Heart left ventricle (tissue), 13 donors: ENCODE results near the gene NLRP5.

Experiments
- CTCF ChIP-seq, 12 donors: fragments of 200-600 bp; sonication (generic) in 4 of 12; IDR thresholded peaks; one replicate each; pipeline versions ENCODE4 v1.5.0 to v1.8.0; 2018 to 2022; ENCODE audit warnings: antibody characterized with exemption in 12 of 12, mild to moderate bottlenecking in 5 of 12
- POLR2A ChIP-seq, 2 donors: fragments of 450-650 bp; IDR thresholded peaks; one replicate each; pipeline ENCODE4 v1.6.1; 2017; ENCODE audit warnings: antibody characterized with exemption in 2 of 2, mild to moderate bottlenecking in 2 of 2, moderate library complexity in 2 of 2
- donor health status: ischemic (EF 13 %, LVEDD 7.1; RV severe dilation, severe dysfunction).
- donor health status: DM: no; HTN: yes; CAD: no.
- donor health status: DM: no; HTN: no; CAD: no.
- donor health status: ischemic (EF 25% LVEDD 6.9; RV normal size, moderate dysfunction).
- donor health status: ischemic (EF 25% LVEDD 5.7; RV mildly dilated, moderate dysfunction).
- donor health status: ischemic (EF 35%, LVEDD 5.7; RV mildly dilated, moderate dysfunction).
- donor health status: nonischemic (EF 11% LVEDD 7.7; RV severe dilation, severe dysfunction).
- donor health status: DM: yes; HTN: yes; CAD: no.
- donor health status: PGD.
- donor health status: ischemic (EF 29% LVEDD 5.4; RV normal size, mild dysfunction).
- donor health status: nonischemic (EF 23%, LVEDD 6.1; RV moderate dilation, normal function).

- TF ChIP-seq CTCF (IDR thresholded peaks at IDR 0.05), result no peak
- no peak for TF ChIP-seq POLR2A (IDR thresholded peaks at IDR 0.05)
Observed at GRCh38 chr19:56106397-56106849, 119.8 kb downstream of the NLRP5 start.
